Aorta (tissue), 5 donors: ENCODE measurements around the gene PLXNC1. TPM values are rescaled to one million over a fixed set of nuclear protein-coding genes. Genes with fewer than 3 reads are reported as not detected.
A peak's percentile ranks its signal among the peaks of the same experiment; 100 is the strongest.

Source experiments
- ATAC-seq: fragments of 200-7000 bp; cut with Tn5 transposase; one replicate; pipeline ENCODE4 v1.9.1; 2022; ENCODE audit warnings: moderate library complexity; ENCODE audit not compliant: low FRiP score
- DNase-seq, 2 donors: peaks; one replicate each; pipeline ENCODE4 v3.0.0-alpha.2; 2020
- H3K27ac ChIP-seq, 2 donors: one replicate each; pipeline ENCODE4 v1.5.1; 2013; ENCODE audit warnings: low read length in 2 of 2, mild to moderate bottlenecking in 2 of 2, moderate library complexity in 2 of 2, control low read depth in 1 of 2, inconsistent platforms in 1 of 2, low read depth in 1 of 2
- H3K27me3 ChIP-seq, 2 donors: one replicate each; pipeline ENCODE4 v1.6.1; 2013; ENCODE audit warnings: control low read depth in 1 of 2, low read length in 1 of 2, mild to moderate bottlenecking in 1 of 2, moderate library complexity in 1 of 2; ENCODE audit not compliant: insufficient read depth in 2 of 2, control insufficient read depth in 1 of 2
- H3K36me3 ChIP-seq, 2 donors: one replicate each; pipeline ENCODE4 v1.6.1; 2013; ENCODE audit warnings: control low read depth in 1 of 2, low read length in 1 of 2, mild to moderate bottlenecking in 1 of 2; ENCODE audit not compliant: insufficient read depth in 2 of 2, control insufficient read depth in 1 of 2
- H3K4me1 ChIP-seq, 2 donors: one replicate each; pipeline ENCODE4 v1.6.1; 2013; ENCODE audit warnings: low read length in 2 of 2, control low read depth in 1 of 2, mild to moderate bottlenecking in 1 of 2, moderate library complexity in 1 of 2; ENCODE audit not compliant: insufficient read depth in 2 of 2, control insufficient read depth in 1 of 2
- H3K4me3 ChIP-seq, 2 donors: one replicate each; pipeline ENCODE4 v1.5.1; 2013; ENCODE audit warnings: low read length in 2 of 2, control low read depth in 1 of 2, mild to moderate bottlenecking in 1 of 2
- H3K9me3 ChIP-seq: one replicate; pipeline ENCODE4 v1.6.1; 2013; ENCODE audit warnings: mild to moderate bottlenecking, low read length; ENCODE audit not compliant: control insufficient read depth
- WGBS, 2 donors: extraction: QIAGEN DNeasy Blood & Tissue Kit; methylation state at CpG; one replicate each; pipeline ENCODE4 v1.1.7; 2013; 5-methylcytosine and 5-hydroxymethylcytosine counted together
- intact Hi-C, 2 donors: fragments of 100-400 bp; cut with DNase I; formaldehyde crosslinking; loops; one replicate each; pipeline versions ENCODE4 v1.14.2 to v1.15.0; 2022
- polyA plus RNA-seq, 2 donors: library from polyadenylated mRNA; stranded (reverse); fragments of 200-250 nt; gene quantifications; one replicate each; pipeline ENCODE4 v1.2.3, GENCODE V29; 2013
- total RNA-seq, 2 donors: library from RNA; stranded (reverse); fragmentation: NEBNext Ultra II Directional; extraction: Animal tissue kit (Norgen Biotek cat#: 25700); gene quantifications; one replicate each; pipeline ENCODE4 v1.2.1, GENCODE V29; 2021
- donor health status: healthy with polysubstance abuse.
- donor health status: Bipolar disorder and iron deficiency.
- donor health status: DM: no; HTN: no; CAD: no.
- donor health status: DM: no; HTN: no; CAD: no.
- donor health status: DM: yes; HTN: yes; CAD: no.

The PLXNC1 gene
- total and polyA plus RNA-seq, 4 donors = 1.2 to 26.8 (median 5.4) TPM

GRCh38 chr12:94235848-94236247 lies 87.5 kb downstream of the PLXNC1 start:
- no peak overlapping the region for H3K4me3 ChIP-seq
- DNase-seq = no peak
- intact Hi-C loops = no loop called here
- H3K36me3 ChIP-seq = no peaks in the 10 kb centered on the region
- WGBS, 2 donors = 81 to 83% methylated on average over 3 of the region's 3 CpGs
- no peaks in the 10 kb centered on the region for H3K27me3 ChIP-seq
- H3K9me3 ChIP-seq = peaks cover 1% of the 10 kb centered on the region
- H3K4me1 ChIP-seq = no peaks in the 10 kb centered on the region
- no peak for ATAC-seq
- no peak overlapping the region for H3K27ac ChIP-seq

DNA sequence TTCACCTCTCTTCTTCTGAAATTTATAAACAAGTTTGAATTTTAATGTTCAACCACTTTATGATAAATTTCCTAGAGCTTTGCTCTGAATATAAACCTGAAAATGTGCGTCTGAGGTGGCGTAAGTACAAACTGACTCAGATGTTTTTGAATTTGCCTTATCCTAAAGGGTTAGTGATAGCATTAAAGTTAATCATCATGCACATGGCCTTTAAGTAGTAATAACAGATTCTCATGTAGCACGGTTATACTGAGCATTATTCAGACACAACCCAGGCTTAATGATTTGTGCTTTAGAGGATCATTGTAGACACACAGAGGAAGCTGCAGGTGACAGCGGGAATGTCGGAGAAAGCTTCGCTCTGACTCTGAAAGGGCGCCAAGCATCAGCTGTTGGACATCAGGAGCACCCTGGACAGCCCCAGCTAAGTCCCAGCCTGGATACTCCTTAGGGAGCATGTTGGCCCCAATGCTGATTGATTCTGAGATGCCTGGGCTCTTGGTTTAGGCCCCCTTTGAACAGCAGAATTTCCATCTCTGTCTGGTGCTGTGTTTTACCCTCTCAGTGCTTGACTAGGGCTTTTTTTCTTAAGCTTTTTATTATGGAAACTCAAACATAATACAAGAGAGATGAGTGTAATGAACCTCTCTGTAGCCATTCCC lies 91.1 kb downstream of the PLXNC1 start:
- intact Hi-C loops = no loop called here
- H3K36me3 ChIP-seq = no peaks in the 10 kb centered on the region
- 90 to 91% methylated on average over 7 of the region's 7 CpGs for WGBS, 2 donors

GRCh38 chr12:94240171-94240570 lies 91.8 kb downstream of the PLXNC1 start:
- 91 to 96% methylated on average over 1 of the region's 1 CpG for WGBS, 2 donors
- Histone ChIP-seq H3K27ac (no peak overlapping the region), H3K9me3 (no peaks in the 10 kb centered on the region), H3K36me3 (no peaks in the 10 kb centered on the region), H3K27me3 (no peaks in the 10 kb centered on the region), H3K4me1 (no peaks in the 10 kb centered on the region), H3K4me3 (no peak overlapping the region)
- intact Hi-C loops = no loop called here
- DNase-seq (no peak), ATAC-seq (no peak)

More for the DNA sequence above, 91.1 kb downstream of the PLXNC1 start:
- Histone ChIP-seq H3K4me1 (no peaks in the 10 kb centered on the region), H3K9me3 (no peaks in the 10 kb centered on the region), H3K27me3 (no peaks in the 10 kb centered on the region), H3K27ac (no peak overlapping the region), H3K4me3 (no peak overlapping the region)
- ATAC-seq = no peak
- no peak for DNase-seq

DNA sequence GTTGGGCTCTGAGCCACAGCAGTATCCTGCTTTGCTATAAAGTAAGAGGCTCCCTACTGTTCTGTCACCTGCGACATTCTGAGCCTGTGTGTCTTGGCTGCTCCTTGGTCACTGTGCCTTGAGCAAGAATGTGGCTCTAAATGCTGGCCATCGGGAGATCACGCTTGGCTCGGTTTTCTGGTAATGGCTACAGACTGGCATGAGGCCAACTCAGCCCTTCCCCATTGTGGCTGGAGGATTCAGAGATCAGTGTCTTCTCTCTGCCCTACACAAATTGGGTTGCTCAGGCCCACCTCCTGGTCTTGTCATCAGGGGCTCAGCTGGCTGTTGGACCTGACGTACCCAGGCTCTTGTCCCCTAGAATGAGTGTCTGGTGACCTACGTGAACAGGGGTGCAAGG lies 94.5 kb downstream of the PLXNC1 start:
- no peak for ATAC-seq
- Histone ChIP-seq H3K36me3 (no peaks in the 10 kb centered on the region), H3K27ac (no peak overlapping the region), H3K4me3 (no peak overlapping the region), H3K27me3 (no peaks in the 10 kb centered on the region), H3K9me3 (peaks cover 1% of the 10 kb centered on the region), H3K4me1 (no peaks in the 10 kb centered on the region)
- 85 to 90% methylated on average over 6 of the region's 6 CpGs for WGBS, 2 donors
- DNase-seq = peak in 1 of 2 donors; percentile 72
- intact Hi-C loops = no loop called here

GRCh38 chr12:94244165-94245133 lies 96.1 kb downstream of the PLXNC1 start:
- intact Hi-C loops = no loop called here
- no peak overlapping the region for H3K4me3 ChIP-seq
- DNase-seq (peak in 1 of 2 donors; percentile 67), ATAC-seq (no peak)
- H3K27me3 ChIP-seq = no peaks in the 10 kb centered on the region
- H3K9me3 ChIP-seq = peaks cover 1% of the 10 kb centered on the region
- no peaks in the 10 kb centered on the region for H3K36me3 ChIP-seq
- no peaks in the 10 kb centered on the region for H3K4me1 ChIP-seq
- 86 to 89% methylated on average over 11 of the region's 11 CpGs for WGBS, 2 donors
- no peak overlapping the region for H3K27ac ChIP-seq

DNA sequence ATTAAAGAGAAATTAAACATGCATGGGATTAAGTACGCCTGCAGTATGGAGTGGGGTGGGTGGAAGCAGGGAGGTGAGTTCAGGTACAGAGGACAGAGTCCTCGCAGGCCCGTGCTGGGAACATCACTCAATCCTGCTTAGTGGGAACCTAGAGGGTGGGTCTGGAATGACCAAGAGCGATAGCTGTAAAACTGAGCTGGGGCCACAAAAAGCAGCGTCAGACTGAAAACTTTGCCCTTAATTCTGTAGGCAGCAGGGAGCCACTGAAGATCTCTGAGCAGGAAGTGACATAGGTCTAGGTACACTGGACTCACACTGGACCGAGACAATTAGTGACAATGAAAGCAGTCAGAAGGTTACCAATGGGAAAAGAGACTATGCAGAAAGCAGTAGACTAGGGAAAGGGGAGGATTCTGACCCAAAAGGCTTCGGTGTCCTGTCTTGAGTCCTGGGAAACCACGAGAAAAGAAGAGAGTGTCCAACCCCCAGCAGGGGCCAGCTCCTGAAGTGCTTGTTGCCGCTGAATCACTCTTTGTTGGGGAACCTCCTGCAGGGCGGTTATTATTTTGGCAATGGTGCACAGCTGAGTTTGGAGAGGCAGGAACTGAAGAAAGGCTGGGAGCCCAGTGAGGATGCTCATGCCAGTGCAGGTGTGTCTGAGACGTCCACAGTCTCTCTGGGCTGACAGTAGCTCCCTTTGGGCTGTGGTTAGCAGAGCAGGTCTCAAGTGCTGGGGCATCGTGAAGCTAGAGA lies 97.4 kb downstream of the PLXNC1 start:
- H3K9me3 ChIP-seq = peaks cover 1% of the 10 kb centered on the region
- no peaks in the 10 kb centered on the region for H3K27me3 ChIP-seq
- H3K4me3 ChIP-seq = no peak overlapping the region
- intact Hi-C loops = no loop called here
- no peaks in the 10 kb centered on the region for H3K36me3 ChIP-seq
- no peak for ATAC-seq
- H3K4me1 ChIP-seq = no peaks in the 10 kb centered on the region
- WGBS, 2 donors = 78 to 85% methylated on average over 12 of the region's 12 CpGs
- DNase-seq = no peak
- H3K27ac ChIP-seq = no peak overlapping the region

- 49 to 63% methylated on average over 2 of the region's 2 CpGs for WGBS, 2 donors
These were observed 98.9 kb downstream of the PLXNC1 start for GRCh38 chr12:94247246-94247645.

DNA sequence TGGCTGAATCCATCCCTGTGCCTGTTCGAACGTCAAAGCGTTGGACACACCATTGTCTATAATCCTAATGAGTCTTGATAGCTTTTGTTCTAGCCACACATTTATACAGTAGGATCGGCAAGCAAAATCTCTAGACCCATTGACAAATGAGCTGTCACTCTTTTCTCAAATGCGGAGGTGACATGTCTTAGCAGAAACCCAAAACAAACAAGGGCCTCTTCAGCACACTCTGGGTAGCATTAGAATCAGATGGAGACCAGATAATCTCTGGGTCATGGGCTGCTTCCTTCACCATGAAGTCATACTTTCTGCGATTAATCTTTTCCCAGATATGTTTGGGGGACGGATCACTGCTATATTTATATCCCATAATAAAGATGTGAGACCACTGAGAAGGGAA lies 100.2 kb downstream of the PLXNC1 start:
- DNase-seq (no peak), ATAC-seq (no peak)
- H3K9me3 ChIP-seq = peaks cover 1% of the 10 kb centered on the region
- no peak overlapping the region for H3K4me3 ChIP-seq
- intact Hi-C loops = no loop called here
- WGBS, 2 donors = 71 to 72% methylated on average over 7 of the region's 7 CpGs
- no peak overlapping the region for H3K27ac ChIP-seq
- no peaks in the 10 kb centered on the region for H3K4me1 ChIP-seq
- H3K36me3 ChIP-seq = no peaks in the 10 kb centered on the region
- H3K27me3 ChIP-seq = no peaks in the 10 kb centered on the region

More at GRCh38 chr12:94247246-94247645, 98.9 kb downstream of the PLXNC1 start:
- no peak for DNase-seq
- Histone ChIP-seq H3K9me3 (peaks cover 1% of the 10 kb centered on the region), H3K4me1 (no peaks in the 10 kb centered on the region), H3K4me3 (no peak overlapping the region), H3K36me3 (no peaks in the 10 kb centered on the region), H3K27ac (no peak overlapping the region), H3K27me3 (no peaks in the 10 kb centered on the region)
- intact Hi-C loops = no loop called here
- no peak for ATAC-seq
